GM12874 (cell line): Measurements from ENCODE around the gene IL18RAP.

Experiments
- TF ChIP-seq, protein P1 (sequence below): IDR thresholded peaks from 2 replicates; pipeline ENCODE4 v1.5.1; 2011; ENCODE audit warnings: low read depth, mild to moderate bottlenecking, control low read depth, low read length, moderate library complexity; ENCODE audit not compliant: insufficient read depth

Gene IL18RAP

DNA sequence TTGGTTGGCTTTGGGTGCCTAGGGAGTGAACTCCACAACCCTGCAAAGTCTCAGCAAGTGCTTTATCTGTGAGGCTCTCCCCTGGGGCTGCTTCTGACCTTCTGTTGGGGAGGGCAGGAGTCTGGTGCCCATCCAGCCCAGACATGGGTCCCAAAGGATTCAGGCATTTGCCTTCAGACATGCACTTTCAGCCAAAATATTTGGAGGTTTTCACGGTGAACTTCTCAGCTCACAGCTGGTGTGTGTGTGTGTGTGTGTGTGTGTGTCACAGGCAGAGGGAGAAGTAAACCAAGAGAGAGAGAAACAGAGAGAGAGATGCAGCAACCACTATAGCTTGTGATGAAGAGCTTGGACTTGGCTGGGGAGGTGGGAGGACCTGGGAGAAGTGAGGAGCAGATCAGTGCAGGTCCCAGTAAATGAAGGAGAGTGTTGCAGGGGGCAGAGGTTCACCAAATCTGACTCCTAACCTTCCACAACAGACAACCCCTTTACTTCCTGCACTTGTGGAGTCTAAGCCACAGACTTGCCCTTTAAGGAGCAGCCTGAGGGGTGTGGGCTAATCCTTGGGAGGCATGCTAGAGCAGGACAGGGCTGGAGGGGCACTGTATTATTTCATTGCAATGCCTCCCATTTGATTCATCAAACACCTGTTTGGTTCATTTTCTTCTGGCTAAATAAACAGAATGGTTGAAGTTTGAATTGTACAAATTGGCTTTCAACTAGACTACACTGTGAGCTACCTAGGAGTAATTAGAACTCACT is 64.2 kb downstream of the IL18RAP start:
- TF ChIP-seq, protein P1, sequence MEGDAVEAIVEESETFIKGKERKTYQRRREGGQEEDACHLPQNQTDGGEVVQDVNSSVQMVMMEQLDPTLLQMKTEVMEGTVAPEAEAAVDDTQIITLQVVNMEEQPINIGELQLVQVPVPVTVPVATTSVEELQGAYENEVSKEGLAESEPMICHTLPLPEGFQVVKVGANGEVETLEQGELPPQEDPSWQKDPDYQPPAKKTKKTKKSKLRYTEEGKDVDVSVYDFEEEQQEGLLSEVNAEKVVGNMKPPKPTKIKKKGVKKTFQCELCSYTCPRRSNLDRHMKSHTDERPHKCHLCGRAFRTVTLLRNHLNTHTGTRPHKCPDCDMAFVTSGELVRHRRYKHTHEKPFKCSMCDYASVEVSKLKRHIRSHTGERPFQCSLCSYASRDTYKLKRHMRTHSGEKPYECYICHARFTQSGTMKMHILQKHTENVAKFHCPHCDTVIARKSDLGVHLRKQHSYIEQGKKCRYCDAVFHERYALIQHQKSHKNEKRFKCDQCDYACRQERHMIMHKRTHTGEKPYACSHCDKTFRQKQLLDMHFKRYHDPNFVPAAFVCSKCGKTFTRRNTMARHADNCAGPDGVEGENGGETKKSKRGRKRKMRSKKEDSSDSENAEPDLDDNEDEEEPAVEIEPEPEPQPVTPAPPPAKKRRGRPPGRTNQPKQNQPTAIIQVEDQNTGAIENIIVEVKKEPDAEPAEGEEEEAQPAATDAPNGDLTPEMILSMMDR, result no peak

DNA sequence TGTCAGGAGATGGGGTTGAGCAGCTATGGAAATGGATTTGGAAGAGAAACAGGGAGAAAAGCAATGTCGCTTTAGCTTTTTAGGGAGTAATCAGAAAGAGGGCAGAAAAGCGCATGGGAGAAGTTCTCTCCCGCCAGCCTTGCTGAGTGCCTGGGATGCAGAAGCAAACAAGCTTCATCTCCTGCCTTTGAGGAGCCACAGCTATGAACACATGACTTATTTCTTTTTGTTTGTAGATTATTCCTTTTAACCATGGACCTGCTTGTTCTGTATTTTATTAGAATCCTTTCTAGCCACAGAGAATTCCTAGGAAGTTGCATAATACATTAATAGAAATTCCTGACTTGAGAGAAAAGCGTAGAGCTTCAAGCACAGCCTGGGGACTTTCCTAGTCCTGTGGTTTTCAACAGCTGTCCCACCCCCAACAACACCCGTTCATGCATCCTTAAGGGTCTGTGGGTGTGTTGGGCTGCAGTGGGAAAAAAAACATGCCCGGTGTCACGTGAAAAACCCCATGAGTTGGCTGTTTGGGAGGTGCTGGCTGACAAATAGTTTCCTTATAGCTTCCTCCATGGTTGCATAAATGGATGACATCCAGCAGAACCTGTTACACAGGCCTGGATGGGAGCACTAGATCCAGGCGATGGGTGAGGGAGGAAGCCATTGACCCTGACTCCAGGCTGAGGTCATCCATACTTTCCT is 65.0 kb downstream of the IL18RAP start:
- TF ChIP-seq, protein P1, result no peak

DNA sequence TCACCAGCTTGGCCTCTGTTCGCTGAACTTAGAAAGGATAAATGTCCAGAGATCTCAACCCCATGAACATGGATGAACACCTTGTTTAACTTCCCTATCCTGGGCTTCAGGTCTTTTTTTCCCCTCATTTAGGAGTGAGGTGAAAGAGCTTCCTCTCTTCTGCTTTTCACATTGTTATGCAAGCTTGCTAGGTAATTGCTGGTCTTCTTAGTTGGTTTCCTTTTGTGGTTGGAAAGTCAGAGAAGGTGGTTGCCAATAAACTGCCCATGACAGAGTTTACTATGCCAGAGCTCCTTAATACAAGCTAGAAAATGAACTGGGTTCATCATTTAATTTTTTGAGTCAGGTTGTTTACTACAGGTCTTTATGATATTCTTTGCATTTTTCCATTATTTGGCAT is 66.7 kb downstream of the IL18RAP start:
- TF ChIP-seq, protein P1, result no peak

DNA sequence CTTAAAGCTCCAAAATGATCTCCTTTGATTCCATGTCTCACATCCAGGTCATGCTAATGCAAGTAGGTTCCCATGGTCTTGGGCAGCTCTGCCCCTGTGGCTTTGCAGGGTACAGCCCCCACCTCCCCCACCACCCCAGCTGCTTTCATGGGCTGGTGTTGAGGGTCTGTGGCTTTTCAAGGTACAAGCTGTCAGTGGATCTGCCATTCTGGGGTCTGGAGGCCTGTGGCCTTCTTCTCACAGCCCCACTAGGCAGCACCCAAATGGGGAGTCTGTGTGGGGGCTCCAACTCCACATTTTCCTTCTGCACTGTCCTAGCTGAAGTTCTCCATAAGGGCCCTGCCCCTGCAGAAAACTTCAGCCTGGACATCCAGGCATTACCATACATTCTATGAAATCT is 69.0 kb downstream of the IL18RAP start:
- TF ChIP-seq, protein P1, result no peak

DNA sequence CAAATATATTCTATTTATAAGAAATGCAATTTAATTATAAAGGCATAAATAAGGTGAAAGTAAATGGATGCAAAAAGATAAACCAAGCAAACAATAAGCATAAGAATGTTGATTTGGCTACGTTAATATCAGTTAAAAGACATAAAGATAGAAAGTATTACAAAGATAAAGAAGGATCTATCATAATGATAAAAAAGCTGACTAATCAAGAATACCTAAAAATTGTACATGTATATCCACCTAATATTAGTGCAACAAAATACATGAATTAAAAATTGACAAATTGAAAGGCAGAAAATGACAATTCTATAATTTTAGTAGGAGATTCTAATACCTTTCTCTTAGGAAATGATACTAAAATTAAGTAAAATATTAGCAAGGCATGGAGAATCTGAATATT is 71.6 kb downstream of the IL18RAP start:
- TF ChIP-seq, protein P1, result no peak

DNA sequence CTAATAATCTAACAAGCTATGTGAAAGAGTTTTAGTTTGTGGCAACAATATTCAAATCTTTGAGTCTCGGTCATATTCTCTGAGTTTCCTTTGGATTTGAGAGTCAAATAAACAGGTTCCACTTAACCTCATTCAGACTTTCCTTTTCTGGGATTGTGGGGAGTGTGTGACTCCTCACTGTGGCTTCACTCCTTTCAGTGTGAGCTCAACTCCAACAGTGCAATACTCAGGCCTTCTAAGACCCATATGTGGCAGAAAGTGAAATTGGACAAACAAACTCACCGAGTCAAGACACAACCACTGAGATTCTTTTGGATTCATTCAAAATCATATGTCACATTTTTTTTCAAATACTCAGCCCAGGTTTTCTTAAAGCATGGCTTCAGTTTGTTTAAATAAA is 75.5 kb downstream of the IL18RAP start:
- TF ChIP-seq, protein P1, result no peak

DNA sequence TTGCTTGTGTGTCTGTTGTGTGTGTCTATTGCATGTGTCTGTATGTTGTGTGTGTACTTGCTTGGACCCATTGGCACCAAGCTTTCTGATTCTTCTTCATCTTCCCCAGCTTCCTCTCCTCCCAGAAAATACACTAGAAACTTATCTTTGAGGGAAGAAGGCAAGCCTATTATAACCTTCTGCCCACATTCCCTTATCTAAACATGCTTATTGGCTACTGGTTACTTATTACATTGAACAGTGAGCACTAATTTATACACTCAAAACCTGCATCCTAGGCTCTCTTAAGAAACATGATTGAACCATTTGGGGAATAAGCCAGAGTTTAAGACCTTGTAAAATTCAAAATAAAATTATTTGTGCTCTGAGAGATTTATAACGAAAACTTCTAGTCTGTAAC is 76.6 kb downstream of the IL18RAP start:
- TF ChIP-seq, protein P1, result no peak
